Neural cell (in vitro differentiated cells): Measurements from ENCODE around the gene ZNF207. TPM values are rescaled to one million over a fixed set of nuclear protein-coding genes. Genes with fewer than 3 reads are reported as not detected.
A peak's percentile ranks its signal among the peaks of the same experiment; 100 is the strongest.
"Not testable (repeated sequence)": the region's sequence is repeated elsewhere in the genome, so short reads cannot be mapped to it uniquely, and the experiment has no call there.

Experiments used
- H2AFZ ChIP-seq: fragments of 200-600, 300-800 bp; sonication (generic), shearing (Covaris generic); 2 replicates; pipeline ENCODE4 v1.6.0; 2014; ENCODE audit warnings: low read depth, mild to moderate bottlenecking, antibody characterized with exemption, low read length, moderate library complexity
- H3F3A ChIP-seq: fragments of 200-600 bp; shearing (Covaris generic); 2 replicates; pipeline ENCODE4 v1.6.1; 2016; ENCODE audit warnings: mild to moderate bottlenecking, moderate library complexity, mixed read lengths, antibody characterized with exemption, low read length; ENCODE audit not compliant: insufficient read depth, poor library complexity, severe bottlenecking
- H3K27ac ChIP-seq: fragments of 200-600, 300-800 bp; sonication (generic), shearing (Covaris generic); 2 replicates; pipeline ENCODE4 v1.5.1; 2014; ENCODE audit warnings: mild to moderate bottlenecking, low read length, moderate library complexity
- H3K27me3 ChIP-seq: fragments of 300-800, 200-600 bp; sonication (generic), shearing (Covaris generic); 2 replicates; pipeline ENCODE4 v1.6.0; 2014; ENCODE audit warnings: mild to moderate bottlenecking, low read depth, low read length, moderate library complexity; ENCODE audit not compliant: insufficient read depth
- H3K36me3 ChIP-seq: fragments of 300-800, 200-600 bp; sonication (generic), shearing (Covaris generic); 2 replicates; pipeline ENCODE4 v1.5.1; 2014; ENCODE audit warnings: mild to moderate bottlenecking, antibody characterized with exemption, low read length, moderate library complexity; ENCODE audit not compliant: insufficient read depth
- H3K4me2 ChIP-seq: fragments of 300-800, 200-600 bp; sonication (generic), shearing (Covaris generic); 2 replicates; pipeline ENCODE4 v1.6.0; 2014; ENCODE audit warnings: mild to moderate bottlenecking, low read length
- H3K4me3 ChIP-seq: fragments of 300-800, 200-600 bp; sonication (generic), shearing (Covaris generic); 2 replicates; pipeline ENCODE4 v1.5.1; 2014; ENCODE audit warnings: mild to moderate bottlenecking, low read length, moderate library complexity
- H3K79me2 ChIP-seq: fragments of 200-600 bp; shearing (Covaris generic); replicated peaks from 2 replicates; pipeline ENCODE4 v1.6.0; 2014; ENCODE audit warnings: mild to moderate bottlenecking, low read length, moderate library complexity; ENCODE audit not compliant: insufficient read depth
- H3K9ac ChIP-seq: fragments of 300-800, 200-600 bp; sonication (generic), shearing (Covaris generic); 2 replicates; pipeline ENCODE4 v1.6.1; 2016; ENCODE audit warnings: mild to moderate bottlenecking, low read length, mixed read lengths
- H3K9me2 ChIP-seq: fragments of 200-600 bp; shearing (Covaris generic); 2 replicates; pipeline ENCODE4 v1.6.1; 2016; ENCODE audit warnings: mild to moderate bottlenecking, low read length, mixed read lengths; ENCODE audit not compliant: insufficient read depth
- H3K9me3 ChIP-seq: fragments of 200-600, 300-800 bp; sonication (generic), shearing (Covaris generic); 2 replicates; pipeline ENCODE4 v1.6.1; 2016; ENCODE audit warnings: mild to moderate bottlenecking, mixed run types, low read length, moderate library complexity, mixed read lengths
- H4K20me1 ChIP-seq: fragments of 200-600 bp; shearing (Covaris generic); 2 replicates; pipeline ENCODE4 v1.6.1; 2016; ENCODE audit warnings: mild to moderate bottlenecking, mixed run types; ENCODE audit not compliant: insufficient read depth
- CTCF ChIP-seq: fragments of 450-650 bp; IDR thresholded peaks from 2 replicates; pipeline ENCODE4 v1.5.1; 2014; ENCODE audit warnings: antibody characterized with exemption, mild to moderate bottlenecking, moderate library complexity; ENCODE audit not compliant: poor library complexity, severe bottlenecking
- EP300 ChIP-seq: fragments of 450-650 bp; conservative IDR thresholded peaks from 2 replicates; pipeline ENCODE4 v1.6.1; 2014; ENCODE audit warnings: antibody characterized with exemption, mild to moderate bottlenecking, moderate library complexity; ENCODE audit not compliant: poor library complexity, severe bottlenecking
- EZH2 ChIP-seq: fragments of 200-600, 300-800 bp; shearing (Covaris generic), sonication (generic); IDR thresholded peaks from 2 replicates; pipeline ENCODE4 v1.6.1; 2014; ENCODE audit warnings: antibody characterized with exemption, low read length, borderline replicate concordance, mild to moderate bottlenecking; ENCODE audit not compliant: insufficient read depth, poor library complexity, severe bottlenecking
- POLR2AphosphoS5 ChIP-seq: IDR thresholded peaks from 2 replicates; pipeline ENCODE4 v1.6.1; 2012
- RAD21 ChIP-seq: fragments of 450-650 bp; conservative IDR thresholded peaks from 2 replicates; pipeline ENCODE4 v1.6.1; 2014; ENCODE audit warnings: antibody characterized with exemption, mild to moderate bottlenecking, moderate library complexity
- SMC3 ChIP-seq: fragments of 450-650 bp; conservative IDR thresholded peaks from 2 replicates; pipeline ENCODE4 v1.6.1; 2014; ENCODE audit warnings: antibody characterized with exemption, mild to moderate bottlenecking, moderate library complexity; ENCODE audit not compliant: poor library complexity
- TAF1 ChIP-seq: IDR thresholded peaks from 2 replicates; pipeline ENCODE4 v1.6.1; 2012; ENCODE audit warnings: low read depth
- polyA plus RNA-seq: library from polyadenylated mRNA; depleted of rRNA; stranded (reverse); fragments of >200 nt; gene quantifications from 2 replicates; pipeline ENCODE4 v1.2.3, GENCODE V29; 2014

The ZNF207 gene
- polyA plus RNA-seq, 1 donor from 2014 or later = 188 TPM

- H3K27ac ChIP-seq = no peak overlapping the region
- H3F3A ChIP-seq = no peaks in the 10 kb centered on the region
- no peaks in the 10 kb centered on the region for H4K20me1 ChIP-seq
- H3K4me2 ChIP-seq = no peak overlapping the region
- H3K9ac ChIP-seq = no peak overlapping the region
- no peaks in the 10 kb centered on the region for H3K79me2 ChIP-seq
- H3K4me3 ChIP-seq = no peak overlapping the region
- TF ChIP-seq RAD21 = no peak
- no peak for TF ChIP-seq EZH2
- TF ChIP-seq CTCF = no peak
- TF ChIP-seq SMC3 = no peak
- TF ChIP-seq EP300 = no peak
- no peak for TF ChIP-seq POLR2AphosphoS5
- no peaks in the 10 kb centered on the region for H3K9me2 ChIP-seq
- no peak overlapping the region for H2AFZ ChIP-seq
- no peaks in the 10 kb centered on the region for H3K36me3 ChIP-seq
- H3K27me3 ChIP-seq = no peaks in the 10 kb centered on the region
- no peaks in the 10 kb centered on the region for H3K9me3 ChIP-seq
Measured at GRCh38 chr17:32318071-32318470, 31.9 kb upstream of the ZNF207 start.

- H3K4me3 ChIP-seq = no peak overlapping the region
- H3K9ac ChIP-seq = no peak overlapping the region
- H2AFZ ChIP-seq = no peak overlapping the region
- no peaks in the 10 kb centered on the region for H4K20me1 ChIP-seq
- H3K36me3 ChIP-seq = no peaks in the 10 kb centered on the region
- no peak overlapping the region for H3K4me2 ChIP-seq
- H3K27me3 ChIP-seq = no peaks in the 10 kb centered on the region
- H3K9me2 ChIP-seq = no peaks in the 10 kb centered on the region
- no peaks in the 10 kb centered on the region for H3F3A ChIP-seq
- no peaks in the 10 kb centered on the region for H3K79me2 ChIP-seq
- H3K9me3 ChIP-seq = no peaks in the 10 kb centered on the region
- no peak overlapping the region for H3K27ac ChIP-seq
- peak; percentile 74 for TF ChIP-seq CTCF
- TF ChIP-seq TAF1 = no peak
- TF ChIP-seq EP300 = no peak
- TF ChIP-seq RAD21 = peak; percentile 70
- peak; percentile 67 for TF ChIP-seq SMC3
Measured at GRCh38 chr17:32319548-32319905, 30.4 kb upstream of the ZNF207 start.

- not testable (repeated sequence) for H2AFZ ChIP-seq, H3K4me2 ChIP-seq, H3K27ac ChIP-seq, H4K20me1 ChIP-seq, H3K4me3 ChIP-seq, H3K9me2 ChIP-seq, H3K9ac ChIP-seq, H3K27me3 ChIP-seq, H3F3A ChIP-seq, H3K79me2 ChIP-seq, H3K36me3 ChIP-seq, H3K9me3 ChIP-seq
Measured at GRCh38 chr17:32320080-32320479, 29.9 kb upstream of the ZNF207 start.
